ENCODE results near the gene ARHGAP30. TPM values are rescaled to one million over a fixed set of nuclear protein-coding genes. Genes with fewer than 3 reads are reported as not detected.

Gene ARHGAP30
- 0.06 to 0.15 TPM (median 0.14 TPM) in 5 replicates for total RNA-seq (2022; extraction: Qiagen RNA extraction)

GRCh38 chr1:161069731-161070270 is at the start of gene ARHGAP30:
Gene ARHGAP30, minus strand, starts transcription at chr1:161069891. Its CDS starts 267 bp downstream, at chr1:161069624.

GRCh38 chr1:161117759-161118581 is 48.3 kb upstream of the ARHGAP30 start, which contains the start of the genes NIT1 and PFDN2:
Gene NIT1, plus strand, starts transcription at chr1:161118105. Its CDS starts 72 bp downstream, at chr1:161118177.
Gene PFDN2, minus strand, starts transcription at chr1:161118037. Its CDS starts 11 bp downstream, at chr1:161118026.

GRCh38 chr1:161098210-161099068 is 28.7 kb upstream of the ARHGAP30 start, which contains the start of gene KLHDC9:
Gene KLHDC9, plus strand, starts transcription at chr1:161098361. Its CDS starts 175 bp downstream, at chr1:161098536.

GRCh38 chr1:161089251-161089924 is 19.7 kb upstream of the ARHGAP30 start, which contains the start of gene NECTIN4:
Gene NECTIN4, minus strand, starts transcription at chr1:161089558. Its CDS starts 262 bp downstream, at chr1:161089296.

GRCh38 chr1:161045736-161046604 is 23.7 kb downstream of the ARHGAP30 start, which contains the start of gene USF1:
Gene USF1, minus strand, starts transcription at chr1:161045977. Its CDS starts 2,702 bp downstream, at chr1:161043275.

GRCh38 chr1:161038523-161039153 is 31.1 kb downstream of the ARHGAP30 start, which contains the start of gene TSTD1:
Gene TSTD1, minus strand, starts transcription at chr1:161038964. Its CDS starts 75 bp downstream, at chr1:161038889.

GRCh38 chr1:161020509-161021164 is 49.1 kb downstream of the ARHGAP30 start, which contains the start of gene F11R:
Gene F11R, minus strand, starts transcription at chr1:161021152. Its CDS starts 79 bp downstream, at chr1:161021073.

Other genes with a start within 250 kb of the ARHGAP30 start
- gene CD244, start 207.0 kb downstream of the ARHGAP30 start, total RNA-seq (2022; extraction: Qiagen RNA extraction): not detected in 5 replicates
- not detected in 5 replicates for gene ITLN1, start 184.7 kb downstream of the ARHGAP30 start, total RNA-seq (2022; extraction: Qiagen RNA extraction)
- 0.66 to 1.1 TPM (median 0.82 TPM) in 5 replicates for gene ITLN2, start 115.1 kb downstream of the ARHGAP30 start, total RNA-seq (2022; extraction: Qiagen RNA extraction)
- gene F11R, start 48.7 kb downstream of the ARHGAP30 start, total RNA-seq (2022; extraction: Qiagen RNA extraction): 58.5 to 82.8 TPM (median 74.8 TPM) in 5 replicates
- gene TSTD1, start 30.9 kb downstream of the ARHGAP30 start, total RNA-seq (2022; extraction: Qiagen RNA extraction): 0.17 to 0.32 TPM (median 0.24 TPM) in 3 of 5 replicates, not detected in the others
- gene USF1, start 23.9 kb downstream of the ARHGAP30 start, total RNA-seq (2022; extraction: Qiagen RNA extraction): 46.5 to 54.5 TPM (median 50.7 TPM) in 5 replicates
- 1.6 to 3.5 TPM (median 2.2 TPM) in 5 replicates for gene NECTIN4, start 19.7 kb upstream of the ARHGAP30 start, total RNA-seq (2022; extraction: Qiagen RNA extraction)
- 1.5 to 2.1 TPM (median 1.6 TPM) in 5 replicates for gene KLHDC9, start 28.5 kb upstream of the ARHGAP30 start, total RNA-seq (2022; extraction: Qiagen RNA extraction)
- 97.6 to 118 TPM (median 102 TPM) in 5 replicates for gene PFDN2, start 48.1 kb upstream of the ARHGAP30 start, total RNA-seq (2022; extraction: Qiagen RNA extraction)
- gene NIT1, start 48.2 kb upstream of the ARHGAP30 start, total RNA-seq (2022; extraction: Qiagen RNA extraction): 27.5 to 32.9 TPM (median 31.8 TPM) in 5 replicates
- gene DEDD, start 62.8 kb upstream of the ARHGAP30 start, total RNA-seq (2022; extraction: Qiagen RNA extraction): 27.0 to 38.1 TPM (median 34.9 TPM) in 5 replicates
- gene UFC1, start 84.1 kb upstream of the ARHGAP30 start, total RNA-seq (2022; extraction: Qiagen RNA extraction): 89.0 to 149 TPM (median 91.5 TPM) in 5 replicates
- 14.8 to 21.6 TPM (median 20.7 TPM) in 5 replicates for gene USP21, start 89.6 kb upstream of the ARHGAP30 start, total RNA-seq (2022; extraction: Qiagen RNA extraction)
- gene PPOX, start 96.5 kb upstream of the ARHGAP30 start, total RNA-seq (2022; extraction: Qiagen RNA extraction): 10.8 to 16.0 TPM (median 13.4 TPM) in 5 replicates
- 20.3 to 26.3 TPM (median 25.3 TPM) in 5 replicates for gene B4GALT3, start 107.6 kb upstream of the ARHGAP30 start, total RNA-seq (2022; extraction: Qiagen RNA extraction)
- gene ADAMTS4, start 129.2 kb upstream of the ARHGAP30 start, total RNA-seq (2022; extraction: Qiagen RNA extraction): 0.01 TPM in 3 of 5 replicates, not detected in the others
- 80.5 to 103 TPM (median 82.4 TPM) in 5 replicates for gene NDUFS2, start 132.5 kb upstream of the ARHGAP30 start, total RNA-seq (2022; extraction: Qiagen RNA extraction)
- gene FCER1G, start 145.4 kb upstream of the ARHGAP30 start, total RNA-seq (2022; extraction: Qiagen RNA extraction): 0.23 to 0.34 TPM (median 0.25 TPM) in 3 of 5 replicates, not detected in the others
- gene APOA2, start 153.7 kb upstream of the ARHGAP30 start, total RNA-seq (2022; extraction: Qiagen RNA extraction): not detected in 5 replicates
- gene TOMM40L, start 156.2 kb upstream of the ARHGAP30 start, total RNA-seq (2022; extraction: Qiagen RNA extraction): 9.3 to 11.1 TPM (median 11.0 TPM) in 5 replicates
- not detected in 5 replicates for gene NR1I3, start 168.3 kb upstream of the ARHGAP30 start, total RNA-seq (2022; extraction: Qiagen RNA extraction)
- 0.07 to 0.12 TPM (median 0.09 TPM) in 3 of 5 replicates, not detected in the others for gene PCP4L1, start 188.9 kb upstream of the ARHGAP30 start, total RNA-seq (2022; extraction: Qiagen RNA extraction)
- gene MPZ, start 240.1 kb upstream of the ARHGAP30 start, total RNA-seq (2022; extraction: Qiagen RNA extraction): 0.15 to 0.26 TPM (median 0.23 TPM) in 5 replicates
- 191 to 237 TPM (median 201 TPM) in 5 replicates for gene SDHC, start 244.5 kb upstream of the ARHGAP30 start, total RNA-seq (2022; extraction: Qiagen RNA extraction)